Right ventricle myocardium superior (tissue), 1 donor: ENCODE results near the gene TUT4. TPM values are rescaled to one million over a fixed set of nuclear protein-coding genes. Genes with fewer than 3 reads are reported as not detected.

Experiments used
- ATAC-seq: fragments of 200-7000 bp; cut with Tn5 transposase; one replicate; pipeline ENCODE4 v1.9.1; 2020; ENCODE audit warnings: mild to moderate bottlenecking; ENCODE audit not compliant: poor library complexity
- DNase-seq: peaks from one replicate; pipeline ENCODE4 v3.0.0-alpha.2; 2020
- intact Hi-C: fragments of 100-400 bp; cut with DNase I; formaldehyde crosslinking; loops from one replicate; pipeline ENCODE4 v1.11.2; 2022
- total RNA-seq: library from RNA; stranded (reverse); fragmentation: NEBNext Ultra II Directional; extraction: Animal tissue kit (Norgen Biotek cat#: 25700); gene quantifications from one replicate; pipeline ENCODE4 v1.2.1, GENCODE V29; 2021
- donor health status: DM: no; HTN: yes; CAD: no; lungs with severe emphysema.

Gene TUT4
- total RNA-seq, 1 donor from 2014 or later, result 31.8 TPM

DNA sequence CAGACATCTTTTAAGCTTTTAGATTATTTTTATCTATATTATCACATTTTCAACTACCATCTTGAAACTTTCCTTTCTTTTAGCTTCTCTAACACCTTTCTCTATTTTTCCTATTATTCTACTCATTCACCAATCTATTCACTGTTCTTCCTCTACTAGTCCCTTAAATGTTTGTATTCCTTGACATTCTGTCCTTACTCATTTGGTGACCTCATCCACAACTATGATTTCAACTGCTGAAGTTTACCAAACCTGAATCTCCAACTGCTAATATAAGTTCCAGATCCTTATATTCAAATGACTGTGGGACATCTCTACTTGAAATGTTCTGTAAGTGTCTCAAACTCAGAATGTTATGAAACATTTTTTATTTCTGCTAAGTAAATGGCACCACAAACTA lies 49.2 kb downstream of the TUT4 start:
- DNase-seq, result no peak
- ATAC-seq, result no peak
- intact Hi-C loops, result no loop called here

GRCh38 chr1:52502789-52503188 lies 50.1 kb downstream of the TUT4 start:
- intact Hi-C loops, result no loop called here
- no peak for ATAC-seq
- DNase-seq, result no peak

- intact Hi-C loops, result no loop called here
- DNase-seq, result no peak
- ATAC-seq, result no peak
These were observed 65.3 kb downstream of the TUT4 start for GRCh38 chr1:52487632-52488031.

GRCh38 chr1:52482326-52483004 lies 70.4 kb downstream of the TUT4 start:
- intact Hi-C loops, result no loop called here
- ATAC-seq (no peak), DNase-seq (no peak)

DNA sequence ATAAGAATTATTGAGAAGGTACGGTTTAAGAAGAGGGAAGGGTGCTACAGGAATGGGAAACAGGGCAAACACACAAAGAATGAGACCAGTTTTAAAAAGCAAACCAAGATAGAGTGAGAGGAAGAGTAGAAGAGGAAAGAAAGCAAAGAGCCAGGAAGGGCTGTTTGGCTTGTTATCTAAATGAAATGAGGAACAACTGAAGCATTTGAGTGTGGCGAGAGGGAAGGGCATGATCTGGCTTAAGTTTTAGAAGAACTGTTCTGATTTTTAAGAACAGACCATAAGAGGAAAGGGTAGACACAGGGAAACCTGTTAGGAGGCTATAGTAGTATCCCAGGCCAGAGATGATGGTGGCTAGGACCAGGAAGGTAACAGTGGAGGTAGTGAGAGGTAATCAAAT lies 73.8 kb downstream of the TUT4 start:
- intact Hi-C loops, result no loop called here
- ATAC-seq (no peak), DNase-seq (no peak)

DNA sequence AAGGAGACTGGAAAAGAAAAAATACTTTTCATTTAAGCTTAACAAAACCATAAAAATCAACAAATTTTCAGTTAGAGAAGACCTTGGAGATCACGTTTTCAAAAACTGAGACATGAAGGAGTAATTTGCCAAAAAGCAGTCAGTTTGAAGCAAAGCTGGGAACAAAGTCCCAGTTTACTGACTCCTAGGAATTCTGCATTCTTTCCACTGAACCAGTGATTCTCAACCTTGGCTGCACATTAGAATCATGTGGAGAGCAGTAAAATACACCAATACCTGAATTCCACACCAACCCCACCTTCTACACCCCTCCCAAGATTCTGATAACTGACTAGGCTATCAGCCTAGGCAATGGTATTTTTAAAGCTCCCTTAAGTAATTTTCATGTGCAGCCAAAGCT lies 75.0 kb downstream of the TUT4 start:
- DNase-seq (no peak), ATAC-seq (no peak)
- intact Hi-C loops, result no loop called here

DNA sequence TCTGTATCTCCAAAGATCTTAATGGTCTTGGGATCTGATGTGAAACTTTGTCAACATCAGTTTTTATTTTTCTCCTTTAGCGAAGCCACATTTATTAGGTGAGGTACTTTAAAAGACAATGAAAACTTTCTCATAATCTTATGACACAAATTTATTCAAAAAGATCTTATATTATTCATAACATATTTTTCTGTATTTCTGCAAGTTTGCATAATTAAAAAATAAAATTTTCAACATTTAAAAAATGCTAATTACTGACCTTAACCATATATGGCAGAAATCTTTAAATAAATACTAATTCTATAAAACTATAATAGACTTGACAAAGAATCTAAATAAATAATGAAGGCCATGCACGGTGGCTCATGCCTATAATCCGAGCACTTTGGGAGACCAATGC lies 75.9 kb downstream of the TUT4 start:
- intact Hi-C loops, result no loop called here
- DNase-seq (no peak), ATAC-seq (no peak)

DNA sequence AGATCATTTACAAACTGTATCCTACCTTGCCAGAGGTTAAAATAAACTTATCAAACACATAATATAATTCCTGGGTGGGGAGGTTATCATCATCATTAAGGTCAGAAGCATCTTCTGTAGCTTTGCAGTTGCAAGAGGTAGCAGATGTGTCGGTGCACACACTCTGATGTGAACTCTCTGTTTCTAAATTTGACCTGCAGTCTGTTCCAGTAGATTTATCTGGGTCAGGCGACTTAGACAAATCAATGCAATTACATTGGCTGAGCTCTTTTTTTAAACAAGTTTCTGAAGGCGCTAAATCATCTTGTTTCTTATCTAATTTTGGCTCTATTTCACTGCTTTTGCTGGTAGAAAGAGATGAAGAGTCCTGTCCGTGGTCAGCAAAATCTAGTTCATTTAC lies 78.1 kb downstream of the TUT4 start:
- ATAC-seq, result peak; percentile 56
- intact Hi-C loops, result no loop called here
- no peak for DNase-seq

GRCh38 chr1:52473039-52473438 lies 79.9 kb downstream of the TUT4 start:
- intact Hi-C loops, result no loop called here
- DNase-seq (no peak), ATAC-seq (no peak)

DNA sequence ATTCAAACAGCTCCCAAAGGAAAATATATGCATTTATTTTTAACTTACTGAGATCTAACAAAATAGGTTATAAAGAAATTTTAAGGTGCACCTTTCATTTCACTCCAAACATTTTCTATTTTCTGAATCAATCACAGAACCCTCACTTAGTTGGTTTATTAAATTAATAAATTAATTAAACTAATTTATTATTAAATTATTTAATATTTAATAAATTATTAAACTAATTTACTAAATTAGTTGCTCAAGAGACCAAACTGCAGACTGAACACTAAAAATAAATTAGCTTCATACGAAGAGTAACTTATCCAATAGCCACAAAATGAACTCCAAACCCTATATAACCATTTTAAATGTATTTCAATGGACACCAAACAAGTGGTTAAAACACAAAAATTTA lies 80.5 kb downstream of the TUT4 start:
- ATAC-seq (no peak), DNase-seq (no peak)
- intact Hi-C loops, result no loop called here

GRCh38 chr1:52469108-52469507 lies 83.8 kb downstream of the TUT4 start:
- intact Hi-C loops, result no loop called here
- DNase-seq, result no peak
- ATAC-seq, result no peak

DNA sequence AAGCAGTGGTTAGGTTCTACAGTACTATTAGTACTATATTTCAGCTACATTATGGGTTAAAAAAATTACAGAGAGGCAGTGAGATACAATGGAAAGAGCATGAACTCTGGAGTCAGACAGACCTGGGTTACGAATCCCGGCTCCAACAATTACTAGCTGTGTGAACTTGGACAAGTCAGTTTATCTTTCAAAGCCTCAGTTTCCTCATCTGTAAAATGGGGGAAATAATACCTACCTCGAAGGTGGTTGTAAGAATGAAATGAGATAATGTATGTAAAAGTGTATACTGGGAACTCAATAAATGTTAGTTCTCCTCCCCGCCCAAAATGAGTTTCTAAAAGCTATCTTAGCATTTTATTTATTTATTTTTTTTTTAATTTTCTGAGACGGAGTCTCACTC lies 89.0 kb downstream of the TUT4 start:
- intact Hi-C loops, result no loop called here
- no peak for ATAC-seq

GRCh38 chr1:52461821-52462220 lies 91.1 kb downstream of the TUT4 start:
- no peak for DNase-seq
- ATAC-seq, result no peak
- intact Hi-C loops, result no loop called here

More for the DNA sequence above, 89.0 kb downstream of the TUT4 start:
- DNase-seq, result no peak

DNA sequence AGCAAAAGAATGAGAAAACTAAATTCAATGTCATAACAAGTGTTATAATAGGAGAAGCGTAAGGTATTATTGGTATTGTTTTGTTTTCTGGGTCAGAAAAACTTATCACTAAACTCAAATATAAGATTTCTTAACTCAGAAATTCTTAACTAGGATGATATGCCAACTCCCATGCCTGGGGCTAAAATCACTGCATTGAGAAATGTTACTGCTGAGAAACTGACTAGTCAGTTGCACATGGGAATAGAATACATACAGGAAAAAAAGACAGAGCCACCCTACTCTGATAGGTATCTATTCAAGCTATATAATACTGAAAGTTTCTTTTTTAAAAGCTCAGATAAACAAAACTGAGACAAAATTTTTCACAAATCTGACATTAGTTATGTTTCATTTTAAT lies 92.2 kb downstream of the TUT4 start:
- intact Hi-C loops, result no loop called here
- ATAC-seq (no peak), DNase-seq (no peak)

- no peak for DNase-seq
- no peak for ATAC-seq
- intact Hi-C loops, result no loop called here
These were observed 97.2 kb downstream of the TUT4 start for GRCh38 chr1:52455686-52456085.

DNA sequence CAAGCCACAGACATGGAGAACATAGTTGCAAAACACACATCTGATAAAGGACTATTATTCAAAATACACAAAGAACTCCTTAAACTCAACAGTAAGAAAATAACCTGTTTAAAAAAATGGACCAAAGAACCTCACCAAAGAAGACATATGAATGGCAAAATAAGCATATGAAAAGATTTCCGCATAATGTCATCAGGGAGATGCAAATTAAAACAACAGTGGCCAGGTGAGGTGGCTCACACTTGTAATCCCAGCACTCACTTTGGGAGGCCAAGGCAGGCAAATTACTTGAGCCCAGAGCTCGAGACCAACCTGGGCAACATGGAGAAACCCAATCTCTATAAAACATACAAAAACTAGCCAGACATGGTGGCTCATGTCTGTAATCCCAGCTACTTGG lies 98.1 kb downstream of the TUT4 start:
- DNase-seq (no peak), ATAC-seq (no peak)
- intact Hi-C loops, result no loop called here

DNA sequence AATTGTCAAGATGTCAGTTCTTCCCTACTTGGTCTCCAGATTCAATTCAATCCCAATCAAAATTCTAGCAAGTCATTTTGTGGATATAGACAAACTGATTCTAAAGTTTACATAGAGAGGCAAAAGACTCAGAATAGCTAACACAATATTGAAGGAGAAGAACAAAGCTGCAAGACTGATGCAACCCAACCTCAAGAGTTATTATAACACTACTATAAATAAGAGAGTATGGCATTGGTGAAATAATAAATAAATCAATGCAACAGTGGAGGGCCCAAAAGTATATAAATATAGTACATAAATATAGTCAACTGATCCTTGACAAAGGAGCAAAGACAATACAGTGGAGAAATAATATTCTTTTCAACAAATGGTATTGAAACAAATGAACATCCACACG lies 98.8 kb downstream of the TUT4 start:
- intact Hi-C loops, result no loop called here
- ATAC-seq (no peak), DNase-seq (no peak)

- intact Hi-C loops, result no loop called here
- DNase-seq (no peak), ATAC-seq (no peak)
These were observed 108.4 kb downstream of the TUT4 start for GRCh38 chr1:52444463-52444862.

- ATAC-seq, result no peak
- no peak for DNase-seq
- intact Hi-C loops, result no loop called here
These were observed 112.9 kb downstream of the TUT4 start for GRCh38 chr1:52439976-52440375.

- no peak for DNase-seq
- ATAC-seq, result no peak
- intact Hi-C loops, result no loop called here
These were observed 116.1 kb downstream of the TUT4 start for GRCh38 chr1:52436817-52437216.

GRCh38 chr1:52435650-52436049 lies 117.2 kb downstream of the TUT4 start:
- intact Hi-C loops, result no loop called here
- DNase-seq (no peak), ATAC-seq (no peak)
